HepG2 (cell line): ENCODE data around the gene SLC35A3. TPM values are rescaled to one million over a fixed set of nuclear protein-coding genes. Genes with fewer than 3 reads are reported as not detected.

ENCODE experiments used
- HBP1 ChIP-seq: IDR thresholded peaks from 2 replicates; pipeline ENCODE4 v1.6.1; 2016; ENCODE audit warnings: low read depth, control low read depth
- HDAC2 ChIP-seq: sonication (generic); formaldehyde crosslinking; IDR thresholded peaks from 2 replicates; pipeline ENCODE4 v1.4.0; 2020; ENCODE audit warnings: missing genetic modification reagents
- HOXA3 ChIP-seq: sonication (generic); formaldehyde crosslinking; IDR thresholded peaks from 2 replicates; pipeline ENCODE4 v1.5.0; 2020; ENCODE audit warnings: missing genetic modification reagents
- MLX ChIP-seq: IDR thresholded peaks from 2 replicates; pipeline ENCODE4 v1.6.1; 2016
- MTA3 ChIP-seq: sonication (generic); formaldehyde crosslinking; IDR thresholded peaks from 2 replicates; pipeline ENCODE4 v1.4.0; 2020; ENCODE audit warnings: missing genetic modification reagents
- PAXIP1 ChIP-seq: sonication (generic); formaldehyde crosslinking; conservative IDR thresholded peaks from 2 replicates; pipeline ENCODE4 v1.4.0; 2020; ENCODE audit warnings: mild to moderate bottlenecking, missing genetic modification reagents, moderate library complexity
- POLR2G ChIP-seq: fragments of 200-400 bp; formaldehyde crosslinking; IDR thresholded peaks from 2 replicates; pipeline ENCODE4 v1.6.1; 2018; ENCODE audit warnings: mild to moderate bottlenecking, low read depth, low read length, moderate library complexity
- SKI ChIP-seq: fragments of 450-650 bp; IDR thresholded peaks from one replicate; pipeline ENCODE4 v1.6.1; 2018; ENCODE audit warnings: mild to moderate bottlenecking; ENCODE audit not compliant: partially characterized antibody
- TCF12 ChIP-seq, 2 experiments: fragments of 450-650 bp in 1 of 2; sonication (generic) in 1 of 2; formaldehyde crosslinking in 1 of 2; IDR thresholded peaks; 2 replicates each; pipeline versions ENCODE4 v1.6.1 to v1.8.0; 2017 to 2022; ENCODE audit warnings: antibody characterized with exemption in 1 of 2, mild to moderate bottlenecking in 1 of 2, missing genetic modification reagents in 1 of 2, moderate library complexity in 1 of 2
- ZNF142 ChIP-seq: sonication (generic); formaldehyde crosslinking; IDR thresholded peaks from 2 replicates; pipeline ENCODE4 v1.4.0; 2020; ENCODE audit warnings: missing genetic modification reagents
- ZNF280B ChIP-seq: sonication (generic); formaldehyde crosslinking; IDR thresholded peaks from 2 replicates; pipeline ENCODE4 v1.5.0; 2020; ENCODE audit warnings: missing genetic modification reagents, mild to moderate bottlenecking, borderline replicate concordance
- ZNF615 ChIP-seq: sonication (generic); formaldehyde crosslinking; IDR thresholded peaks from 2 replicates; pipeline ENCODE4 v1.5.0; 2020; ENCODE audit warnings: mild to moderate bottlenecking, missing genetic modification reagents, borderline replicate concordance
- ZNF713 ChIP-seq: sonication (generic); formaldehyde crosslinking; IDR thresholded peaks from 2 replicates; pipeline ENCODE4 v1.4.0; 2020; ENCODE audit warnings: mild to moderate bottlenecking, missing genetic modification reagents
- ZNF878 ChIP-seq: sonication (generic); formaldehyde crosslinking; IDR thresholded peaks from 2 replicates; pipeline ENCODE4 v1.8.1; 2023; ENCODE audit warnings: mild to moderate bottlenecking, missing genetic modification reagents, moderate library complexity
- polyA plus RNA-seq, 8 experiments: library from polyadenylated mRNA; depleted of rRNA in 3 of 8; stranded (reverse) in 7 of 8; unstranded in 1 of 8; fragments of >200 nt; fragmentation: Illumina TruSeq in 4 of 8; extraction: Trizol in 4 of 8; gene quantifications; 2 replicates each; pipeline versions ENCODE4 v1.2.1 to v1.2.3, GENCODE V29; 2011 to 2016; ENCODE audit warnings: low read depth in 4 of 8, missing spikeins in 1 of 8, mixed read lengths in 1 of 8; ENCODE audit not compliant: insufficient read depth in 1 of 8
- total RNA-seq, 5 experiments: library from RNA; depleted of rRNA; stranded (reverse); fragments of >200 nt; fragmentation: Illumina TruSeq; extraction: Trizol; gene quantifications; 2 replicates each; pipeline ENCODE4 v1.2.3, GENCODE V29; 2016; ENCODE audit warnings: low read depth in 1 of 5

The SLC35A3 gene
- total and polyA plus RNA-seq, 2 of the 13 experiments (the other 11 are each of a cell fraction or from before 2014, with no cell fraction given): 11.2 to 24.9 TPM

GRCh38 chr1:99969729-99970621 is at the start of gene SLC35A3 (continued):
- TF ChIP-seq ZNF142: peak; percentile 91
- no peak for TF ChIP-seq TCF12 (IDR thresholded peaks at IDR 0.05)
- TF ChIP-seq TCF12 (CRISPR knock-in tag; IDR thresholded peaks at IDR 0.05): peak; percentile 90; the same call in 1 of the 2 replicates
- TF ChIP-seq MTA3 (CRISPR knock-in tag): no peak
- 0 out of 2 replicates have a peak, but pooled peaks have one; percentile 41 for TF ChIP-seq ZNF878
- peak; percentile 96; the same call in 1 of the 2 replicates for TF ChIP-seq ZNF713
- TF ChIP-seq HBP1 (CRISPR knock-in tag): no peak; the same call in none of the 2 replicates
- peak; percentile 17 for TF ChIP-seq SKI
- no peak for TF ChIP-seq MLX (CRISPR knock-in tag)
- TF ChIP-seq HOXA3: peak; percentile 93
- TF ChIP-seq ZNF615 (CRISPR knock-in tag): no peak; the same call in 1 of the 2 replicates
- TF ChIP-seq ZNF280B (CRISPR knock-in tag): peak; percentile 84
- TF ChIP-seq PAXIP1: peak; percentile 80
- peak; percentile 90 for TF ChIP-seq HDAC2
- peak; percentile 90 for TF ChIP-seq POLR2G
